A549 (cell line): ENCODE data around the gene XRCC3. TPM values are rescaled to one million over a fixed set of nuclear protein-coding genes. Genes with fewer than 3 reads are reported as not detected.
"Not testable (repeated sequence)": the region's sequence is repeated elsewhere in the genome, so short reads cannot be mapped to it uniquely, and the experiment has no call there.

ENCODE experiments used
- ATAC-seq, 2 experiments: fragments of 200-7000 bp in 1 of 2; fragments of >200 bp in 1 of 2; cut with Nextera tagmentation in 1 of 2; cut with Tn5 transposase in 1 of 2; 3 replicates each; pipeline versions ENCODE4 v1.8.0 to v1.9.1; 2018 to 2020; ENCODE audit warnings: mild to moderate bottlenecking in 1 of 2, moderate library complexity in 1 of 2
- CTCF ChIA-PET: fragments of 300-600 bp; sonication (Branson Sonifier 250); formaldehyde crosslinking; extraction: SDS; loops from one replicate; lab custom pipeline; 2021; ENCODE audit warnings: antibody characterized with exemption, inconsistent platforms; lab: Yijun Ruan, JAX
- POLR2A ChIA-PET: fragments of 350-600 bp; formaldehyde crosslinking; extraction: SDS; loops from one replicate; lab custom pipeline; 2021; ENCODE audit warnings: antibody characterized with exemption, inconsistent platforms; lab: Yijun Ruan, JAX
- DNase-seq, 2 experiments: peaks; one replicate each; pipeline versions ENCODE4 v3.0.0 to v3.0.0-alpha.2; 2011 to 2016; ENCODE audit warnings: low read depth in 1 of 2, low spot score in 1 of 2
- FAIRE-seq: peaks from 2 replicates; lab custom pipeline; 2011; peaks lifted over from hg19 to GRCh38; lab: Jason Lieb, UNC
- H3K27ac ChIP-seq, 2 experiments: fragments of >200 bp; sonication (Bioruptor Twin); formaldehyde crosslinking; 3 replicates each; pipeline ENCODE4 v1.5.1; 2016 to 2017
- H3K4me1 ChIP-seq: fragments of >200 bp; sonication (Bioruptor Twin); formaldehyde crosslinking; 3 replicates; pipeline ENCODE4 v1.6.1; 2016
- H3K4me2 ChIP-seq: fragments of >200 bp; sonication (Bioruptor Twin); formaldehyde crosslinking; 3 replicates; pipeline ENCODE4 v1.6.1; 2016
- H3K4me3 ChIP-seq: fragments of >200 bp; sonication (Bioruptor Twin); formaldehyde crosslinking; 3 replicates; pipeline ENCODE4 v1.5.1; 2016
- H3K9me3 ChIP-seq: fragments of >200 bp; sonication (Bioruptor Twin); formaldehyde crosslinking; 3 replicates; pipeline ENCODE4 v1.6.1; 2016
- CHD4 ChIP-seq: fragments of 200-600 bp; sonication (generic); IDR thresholded peaks from 2 replicates; pipeline ENCODE4 v1.6.1; 2016; ENCODE audit warnings: antibody characterized with exemption, mild to moderate bottlenecking, borderline replicate concordance
- EP300 ChIP-seq, 2 experiments: fragments of >200 bp; sonication (Bioruptor Twin); formaldehyde crosslinking; IDR thresholded peaks; 2 replicates in 1 of 2; 3 replicates in 1 of 2; pipeline ENCODE4 v1.6.1; 2016 to 2017
- FOSB ChIP-seq: fragments of 250-450 bp; sonication (Bioruptor Pico); IDR thresholded peaks from 2 replicates; pipeline ENCODE4 v1.5.0; 2020; ENCODE audit warnings: mild to moderate bottlenecking, moderate library complexity
- HEYL ChIP-seq: fragments of 250-450 bp; sonication (Bioruptor Pico); IDR thresholded peaks from 2 replicates; pipeline ENCODE4 v1.8.0; 2021; ENCODE audit warnings: mild to moderate bottlenecking, moderate library complexity
- HOXA7 ChIP-seq: fragments of 250-450 bp; sonication (Bioruptor Pico); IDR thresholded peaks from 2 replicates; pipeline ENCODE4 v1.5.0; 2020; ENCODE audit warnings: mild to moderate bottlenecking, moderate library complexity
- HOXB5 ChIP-seq: fragments of 250-450 bp; sonication (Bioruptor Pico); IDR thresholded peaks from 2 replicates; pipeline ENCODE4 v1.5.0; 2020; ENCODE audit warnings: mild to moderate bottlenecking, moderate library complexity
- MAFK ChIP-seq: fragments of 450-650 bp; IDR thresholded peaks from 2 replicates; pipeline ENCODE4 v1.6.1; 2014; ENCODE audit not compliant: partially characterized antibody
- NFE2L2 ChIP-seq: fragments of 150-350 bp; conservative IDR thresholded peaks from 2 replicates; pipeline ENCODE4 v1.6.1; 2014; ENCODE audit warnings: low read length
- NR3C1 ChIP-seq: fragments of >200 bp; sonication (Bioruptor Twin); formaldehyde crosslinking; IDR thresholded peaks from 3 replicates; pipeline ENCODE4 v1.6.1; 2017
- RARB ChIP-seq: fragments of 250-450 bp; sonication (Bioruptor Pico); IDR thresholded peaks from 2 replicates; pipeline ENCODE4 v1.8.0; 2021; ENCODE audit warnings: mild to moderate bottlenecking, moderate library complexity
- TP53 ChIP-seq: fragments of 250-450 bp; sonication (Bioruptor Pico); IDR thresholded peaks from 2 replicates; pipeline ENCODE4 v1.5.0; 2021; ENCODE audit warnings: mild to moderate bottlenecking, moderate library complexity
- WGBS: methylation state at CpG from one replicate; pipeline ENCODE4 v1.1.6; 2017; ENCODE audit errors: missing lambda C conversion rate; 5-methylcytosine and 5-hydroxymethylcytosine counted together
- polyA plus RNA-seq, 4 experiments: library from polyadenylated mRNA; depleted of rRNA in 3 of 4; stranded (reverse); fragments of >200 nt; fragmentation: RNase III in 1 of 4; extraction: RNeasy Plus Mini Kit Qiagen cat#74134 plus additional on column Dnase treatment in 1 of 4; gene quantifications; 2 replicates in 3 of 4; 3 replicates in 1 of 4; pipeline ENCODE4 v1.2.3, GENCODE V29; 2011 to 2017
- TF ChIP-seq, protein P1 (sequence below): fragments of >200 bp; sonication (Bioruptor Twin); formaldehyde crosslinking; IDR thresholded peaks from 2 replicates; pipeline ENCODE4 v1.6.1; 2016
- TF ChIP-seq, protein P2 (sequence below): IDR thresholded peaks from 2 replicates; pipeline ENCODE4 v1.6.1; 2012; ENCODE audit warnings: low read depth, borderline replicate concordance
- TF ChIP-seq, protein P3 (sequence below): fragments of 200-600 bp; sonication (generic); IDR thresholded peaks from 2 replicates; pipeline ENCODE4 v1.6.1; 2016; ENCODE audit warnings: antibody characterized with exemption, mild to moderate bottlenecking, moderate library complexity

Gene XRCC3
- polyA plus RNA-seq, 2 of the 4 experiments (the other 2 are of a cell fraction), result 23.0 to 28.1 TPM

DNA sequence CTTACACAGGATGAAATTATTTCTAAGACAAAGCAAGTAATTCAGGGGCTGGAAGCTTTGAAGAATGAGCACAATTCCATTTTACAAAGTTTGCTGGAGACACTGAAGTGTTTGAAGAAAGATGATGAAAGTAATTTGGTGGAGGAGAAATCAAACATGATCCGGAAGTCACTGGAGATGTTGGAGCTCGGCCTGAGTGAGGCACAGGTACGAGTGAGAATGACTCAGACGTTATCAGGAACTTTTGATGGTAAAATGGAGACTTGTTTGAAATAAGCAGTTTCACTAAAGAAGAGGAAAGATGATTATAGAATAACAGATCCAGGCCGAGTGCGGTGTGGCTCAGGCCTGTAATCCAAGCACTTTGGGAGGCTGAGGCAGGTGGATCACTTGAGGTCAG lies 60.6 kb downstream of the XRCC3 start:
- FAIRE-seq (no peak), ATAC-seq (no peak), DNase-seq (no peak)
- Histone ChIP-seq H3K4me2 (no peak overlapping the region), H3K9me3 (no peaks in the 10 kb centered on the region), H3K4me3 (no peak overlapping the region), H3K27ac (no peak overlapping the region)
- WGBS, result 88% methylated on average over 6 of the region's 6 CpGs
- POLR2A ChIA-PET, result no interaction called here
- CTCF ChIA-PET, result no interaction called here
- TF ChIP-seq EP300 (IDR thresholded peaks at IDR 0.05) (no peak), NR3C1 (no peak), NFE2L2 (no peak), RARB (CRISPR knock-in tag) (no peak), CHD4 (no peak), HOXB5 (no peak), HEYL (CRISPR knock-in tag) (no peak)
- TF ChIP-seq, protein P1, sequence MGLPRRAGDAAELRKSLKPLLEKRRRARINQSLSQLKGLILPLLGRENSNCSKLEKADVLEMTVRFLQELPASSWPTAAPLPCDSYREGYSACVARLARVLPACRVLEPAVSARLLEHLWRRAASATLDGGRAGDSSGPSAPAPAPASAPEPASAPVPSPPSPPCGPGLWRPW, result no peak
- TF ChIP-seq, all 56 proteins: peak for 0
- peaks cover 10% of the 10 kb centered on the region; the same call in 1 of the 3 replicates for H3K4me1 ChIP-seq

DNA sequence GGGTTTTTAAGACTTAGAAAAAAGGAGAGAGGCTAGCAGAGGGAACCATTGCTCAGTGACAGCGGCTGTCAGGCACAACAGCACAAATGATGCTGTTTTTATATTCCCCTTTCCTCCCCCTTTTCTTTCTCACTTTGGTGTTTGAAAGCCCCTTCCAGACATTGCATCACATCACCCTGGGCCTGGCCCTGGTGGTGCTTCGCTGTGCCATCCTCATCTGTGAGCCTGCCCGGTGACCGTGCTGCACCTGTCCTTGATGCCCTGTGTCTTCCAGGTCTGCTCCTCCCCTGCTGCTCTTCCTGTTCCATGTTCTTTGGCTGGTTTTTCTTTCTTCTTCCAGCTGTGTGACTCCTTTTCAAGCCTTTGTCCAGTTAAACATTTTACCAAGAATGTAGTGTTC lies 61.4 kb downstream of the XRCC3 start:
- Histone ChIP-seq H3K4me3 (no peak overlapping the region), H3K4me2 (no peak overlapping the region)
- CTCF ChIA-PET, result no interaction called here
- no peak for DNase-seq
- TF ChIP-seq TP53 (CRISPR knock-in tag) (no peak), HOXA7 (CRISPR knock-in tag) (no peak), FOSB (CRISPR knock-in tag) (no peak)
- TF ChIP-seq, protein P2, sequence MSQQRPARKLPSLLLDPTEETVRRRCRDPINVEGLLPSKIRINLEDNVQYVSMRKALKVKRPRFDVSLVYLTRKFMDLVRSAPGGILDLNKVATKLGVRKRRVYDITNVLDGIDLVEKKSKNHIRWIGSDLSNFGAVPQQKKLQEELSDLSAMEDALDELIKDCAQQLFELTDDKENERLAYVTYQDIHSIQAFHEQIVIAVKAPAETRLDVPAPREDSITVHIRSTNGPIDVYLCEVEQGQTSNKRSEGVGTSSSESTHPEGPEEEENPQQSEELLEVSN, result no peak
- TF ChIP-seq, protein P3, sequence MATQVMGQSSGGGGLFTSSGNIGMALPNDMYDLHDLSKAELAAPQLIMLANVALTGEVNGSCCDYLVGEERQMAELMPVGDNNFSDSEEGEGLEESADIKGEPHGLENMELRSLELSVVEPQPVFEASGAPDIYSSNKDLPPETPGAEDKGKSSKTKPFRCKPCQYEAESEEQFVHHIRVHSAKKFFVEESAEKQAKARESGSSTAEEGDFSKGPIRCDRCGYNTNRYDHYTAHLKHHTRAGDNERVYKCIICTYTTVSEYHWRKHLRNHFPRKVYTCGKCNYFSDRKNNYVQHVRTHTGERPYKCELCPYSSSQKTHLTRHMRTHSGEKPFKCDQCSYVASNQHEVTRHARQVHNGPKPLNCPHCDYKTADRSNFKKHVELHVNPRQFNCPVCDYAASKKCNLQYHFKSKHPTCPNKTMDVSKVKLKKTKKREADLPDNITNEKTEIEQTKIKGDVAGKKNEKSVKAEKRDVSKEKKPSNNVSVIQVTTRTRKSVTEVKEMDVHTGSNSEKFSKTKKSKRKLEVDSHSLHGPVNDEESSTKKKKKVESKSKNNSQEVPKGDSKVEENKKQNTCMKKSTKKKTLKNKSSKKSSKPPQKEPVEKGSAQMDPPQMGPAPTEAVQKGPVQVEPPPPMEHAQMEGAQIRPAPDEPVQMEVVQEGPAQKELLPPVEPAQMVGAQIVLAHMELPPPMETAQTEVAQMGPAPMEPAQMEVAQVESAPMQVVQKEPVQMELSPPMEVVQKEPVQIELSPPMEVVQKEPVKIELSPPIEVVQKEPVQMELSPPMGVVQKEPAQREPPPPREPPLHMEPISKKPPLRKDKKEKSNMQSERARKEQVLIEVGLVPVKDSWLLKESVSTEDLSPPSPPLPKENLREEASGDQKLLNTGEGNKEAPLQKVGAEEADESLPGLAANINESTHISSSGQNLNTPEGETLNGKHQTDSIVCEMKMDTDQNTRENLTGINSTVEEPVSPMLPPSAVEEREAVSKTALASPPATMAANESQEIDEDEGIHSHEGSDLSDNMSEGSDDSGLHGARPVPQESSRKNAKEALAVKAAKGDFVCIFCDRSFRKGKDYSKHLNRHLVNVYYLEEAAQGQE, result no peak
- TF ChIP-seq, all 56 proteins: peak for 0
- ATAC-seq (no peak), FAIRE-seq (no peak)
- Histone ChIP-seq H3K27ac (no peak overlapping the region), H3K9me3 (no peaks in the 10 kb centered on the region), H3K4me1 (peaks cover 10% of the 10 kb centered on the region; the same call in 1 of the 3 replicates)
- 98% methylated on average over 4 of the region's 4 CpGs for WGBS
- POLR2A ChIA-PET, result no interaction called here

DNA sequence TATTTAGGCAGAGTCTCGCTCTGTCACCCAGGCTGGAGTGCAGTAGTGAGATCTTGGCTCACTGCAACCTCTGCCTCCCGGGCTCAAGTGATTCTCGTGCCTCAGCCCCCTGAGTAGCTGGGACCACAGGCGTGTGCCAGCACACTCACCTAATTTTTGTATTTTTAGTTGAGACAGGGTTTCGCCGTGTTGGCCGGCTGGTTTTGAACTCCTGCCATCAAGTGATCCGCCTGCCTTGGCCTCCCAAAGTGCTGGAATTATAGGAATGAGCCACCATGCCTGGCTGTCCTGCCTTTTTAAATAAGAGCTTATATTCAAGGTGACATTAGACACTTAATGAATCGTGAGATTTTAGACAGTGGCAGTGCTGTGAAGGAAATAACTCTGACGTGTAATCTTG lies 61.9 kb downstream of the XRCC3 start:
- FAIRE-seq, POLR2A ChIA-PET, H3K27ac ChIP-seq, H3K4me3 ChIP-seq, ATAC-seq, DNase-seq, H3K4me2 ChIP-seq, H3K9me3 ChIP-seq: not testable (repeated sequence)
- WGBS, result 90% methylated on average over 10 of the region's 10 CpGs
- peaks cover 10% of the 10 kb centered on the region; the same call in 1 of the 3 replicates for H3K4me1 ChIP-seq
- CTCF ChIA-PET, result interaction anchor here (0.5 kb wide), 1 partner anchor 12 kb away, joined by 3 read pairs; no protein-coding TSS in a partner anchor

DNA sequence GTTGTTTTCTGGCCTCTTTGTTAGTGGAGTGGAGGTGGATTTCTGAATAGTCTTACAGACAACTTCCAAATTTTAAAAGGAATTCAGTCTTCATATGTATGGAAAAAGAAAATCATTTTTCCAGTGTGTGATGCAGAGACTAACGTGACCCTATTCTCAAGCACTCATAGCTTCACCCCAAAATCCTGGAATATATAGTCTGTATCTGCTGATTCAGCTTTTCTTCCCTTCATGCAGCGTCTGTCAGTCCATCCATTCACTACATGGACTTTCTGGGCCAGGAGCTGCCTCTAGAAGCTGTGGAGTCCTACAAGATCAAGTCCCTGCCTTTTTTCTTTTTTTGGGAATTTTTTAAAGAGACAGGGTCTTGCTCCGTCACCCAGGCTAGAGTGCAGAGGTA lies 62.4 kb downstream of the XRCC3 start:
- peaks cover 10% of the 10 kb centered on the region; the same call in 1 of the 3 replicates for H3K4me1 ChIP-seq
- peak; percentile 92 for TF ChIP-seq MAFK
- no peak for TF ChIP-seq CHD4
- WGBS, result 87% methylated on average over 3 of the region's 3 CpGs
- DNase-seq (no peak), ATAC-seq (no peak), FAIRE-seq (no peak)
- H3K27ac ChIP-seq, result no peak overlapping the region
- no peak overlapping the region for H3K4me3 ChIP-seq
- no peaks in the 10 kb centered on the region for H3K9me3 ChIP-seq
- no peak overlapping the region for H3K4me2 ChIP-seq
- POLR2A ChIA-PET, result no interaction called here
- CTCF ChIA-PET, result interaction anchor here (0.5 to 1.3 kb wide), 2 partner anchors 12 to 20 kb away, joined by 3 read pairs; no protein-coding TSS in a partner anchor
